GM19468 (cell line): ENCODE measurements around the gene RHOBTB3.
A peak's percentile ranks its signal among the peaks of the same experiment; 100 is the strongest.

Experiments used
- ATAC-seq: cut with Tn5 transposase; IDR thresholded peaks from one replicate; pipeline ENCODE4 v1.9.1; 2021; ENCODE audit warnings: mild to moderate bottlenecking, moderate library complexity, moderate number of reproducible peaks; ENCODE audit not compliant: unreplicated experiment; ENCODE audit errors: extremely low read depth

Gene RHOBTB3

GRCh38 chr5:95730011-95730700 lies 980 bp upstream of the RHOBTB3 start:
- ATAC-seq: no peak

DNA sequence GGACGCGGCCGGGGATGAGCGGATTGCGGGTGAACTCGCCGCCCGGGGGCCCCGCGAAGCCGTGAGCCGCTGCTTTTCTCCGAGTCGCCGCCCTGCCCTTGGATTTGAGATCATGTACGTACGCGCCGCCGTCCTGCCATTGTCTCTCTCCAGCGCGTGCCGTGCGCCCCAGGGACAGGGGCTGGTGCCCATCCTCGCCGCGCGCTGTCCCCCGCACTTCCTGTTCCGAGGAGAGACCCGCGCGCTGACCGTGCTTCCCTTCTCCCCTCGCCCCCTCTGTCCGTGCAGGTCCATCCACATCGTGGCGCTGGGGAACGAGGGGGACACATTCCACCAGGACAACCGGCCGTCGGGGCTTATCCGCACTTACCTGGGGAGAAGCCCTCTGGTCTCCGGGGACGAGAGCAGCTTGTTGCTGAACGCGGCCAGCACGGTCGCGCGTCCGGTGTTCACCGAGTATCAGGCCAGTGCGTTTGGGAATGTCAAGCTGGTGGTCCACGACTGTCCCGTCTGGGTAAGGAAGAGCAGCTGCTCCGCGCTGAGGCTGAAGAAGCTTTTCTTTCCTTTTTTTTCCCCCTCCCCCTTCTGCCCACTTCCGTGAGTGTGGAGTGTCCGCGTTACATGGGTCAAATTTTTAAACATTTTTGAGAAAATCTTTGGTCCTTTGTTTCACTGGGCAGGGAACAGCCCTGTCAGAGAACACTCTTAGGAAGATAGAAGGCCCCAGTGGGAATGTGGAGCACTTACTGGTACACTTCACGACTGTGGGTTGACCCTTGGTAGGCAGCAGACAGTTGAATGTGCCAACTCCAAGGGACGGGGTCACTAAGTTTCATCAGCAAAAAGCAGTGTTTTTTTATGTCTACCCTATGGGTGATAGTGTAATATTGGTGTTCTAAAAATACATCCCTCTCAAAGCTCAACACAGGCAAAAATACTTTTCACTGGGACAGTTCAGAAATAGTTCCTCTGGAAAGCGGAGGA lies 727 bp downstream of the RHOBTB3 start:
- no peak for ATAC-seq

GRCh38 chr5:95733107-95733665 lies 2.0 kb downstream of the RHOBTB3 start:
- no peak for ATAC-seq

GRCh38 chr5:95734187-95734586 lies 3.1 kb downstream of the RHOBTB3 start:
- ATAC-seq: no peak

DNA sequence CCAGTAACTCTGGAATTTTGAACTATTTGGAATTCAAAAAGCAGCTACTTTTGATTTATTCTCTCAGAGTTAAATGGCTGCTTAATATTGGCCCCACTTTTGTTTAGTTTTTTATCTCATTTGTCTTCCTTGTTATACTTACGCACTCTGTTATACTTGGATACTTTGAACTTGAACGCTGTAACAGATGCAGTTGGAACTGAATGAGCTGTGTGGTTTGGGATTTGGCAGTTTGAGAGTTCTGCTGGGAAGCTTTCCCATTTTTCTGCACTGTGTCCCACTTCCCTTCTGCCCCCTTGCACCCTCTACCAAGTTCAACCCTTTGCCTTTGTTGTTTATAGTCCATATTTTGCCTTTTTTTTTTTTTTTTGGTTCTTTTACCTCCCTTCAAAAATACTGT lies 3.8 kb downstream of the RHOBTB3 start:
- ATAC-seq: no peak

- no peak for ATAC-seq
These were observed 4.3 kb downstream of the RHOBTB3 start for GRCh38 chr5:95735406-95735805.

DNA sequence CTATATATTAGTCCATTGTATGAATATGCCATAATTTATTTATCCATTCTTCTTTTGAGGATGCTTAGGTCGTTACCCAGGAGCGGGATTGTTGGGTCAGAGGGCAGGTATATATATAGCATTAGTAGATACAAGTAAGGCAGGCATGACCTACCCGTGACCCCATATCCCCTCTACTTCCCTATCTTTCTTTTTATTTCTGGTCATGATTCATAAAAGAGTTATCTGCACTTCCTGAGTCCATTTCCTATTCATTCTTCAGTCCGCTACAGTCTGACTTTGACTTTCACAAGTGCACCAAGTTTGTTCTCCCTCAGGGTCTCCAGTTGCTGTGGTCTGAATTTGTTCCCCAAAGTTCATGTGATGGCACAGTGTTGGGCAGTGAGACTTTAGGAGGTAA lies 6.9 kb downstream of the RHOBTB3 start:
- no peak for ATAC-seq

DNA sequence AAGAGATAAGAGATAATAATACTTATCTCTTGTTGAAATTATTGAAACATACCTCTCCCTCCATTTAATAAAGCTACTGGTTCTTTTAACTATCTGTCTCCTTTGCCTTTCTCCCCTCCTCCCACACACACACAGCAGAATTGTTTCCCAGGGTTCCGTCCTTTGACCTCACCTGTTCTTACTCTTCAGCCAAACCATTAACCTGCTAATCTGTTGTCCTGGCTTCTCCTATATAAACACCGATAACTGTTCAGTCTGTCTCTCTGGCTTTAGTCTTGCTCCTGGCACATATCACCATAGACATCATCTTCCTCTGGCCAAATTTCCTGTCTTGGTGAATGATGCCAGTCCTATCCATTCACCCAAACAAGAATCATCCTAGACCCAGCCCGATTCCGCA lies 7.7 kb downstream of the RHOBTB3 start:
- ATAC-seq: no peak

DNA sequence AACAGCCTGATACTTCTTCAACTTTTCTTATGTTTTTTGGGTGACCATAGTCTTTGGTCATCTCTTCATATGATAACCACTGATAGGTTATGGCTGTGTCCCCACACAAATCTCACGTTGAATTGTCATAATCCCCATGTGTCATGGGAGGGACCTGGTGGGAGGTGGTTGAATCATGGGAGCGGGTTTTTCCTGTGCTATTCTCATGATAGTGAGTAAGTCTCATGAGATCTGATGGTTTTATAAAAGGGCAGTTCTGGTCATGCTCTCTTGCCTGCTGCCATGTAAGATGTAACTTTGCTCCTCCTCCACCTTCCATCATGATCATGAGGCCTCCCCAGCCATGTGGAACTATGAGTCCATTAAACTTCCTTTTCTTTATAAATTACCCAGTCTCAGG lies 8.7 kb downstream of the RHOBTB3 start:
- ATAC-seq: no peak

- ATAC-seq: no peak
These were observed 10.3 kb downstream of the RHOBTB3 start for GRCh38 chr5:95741458-95741857.

DNA sequence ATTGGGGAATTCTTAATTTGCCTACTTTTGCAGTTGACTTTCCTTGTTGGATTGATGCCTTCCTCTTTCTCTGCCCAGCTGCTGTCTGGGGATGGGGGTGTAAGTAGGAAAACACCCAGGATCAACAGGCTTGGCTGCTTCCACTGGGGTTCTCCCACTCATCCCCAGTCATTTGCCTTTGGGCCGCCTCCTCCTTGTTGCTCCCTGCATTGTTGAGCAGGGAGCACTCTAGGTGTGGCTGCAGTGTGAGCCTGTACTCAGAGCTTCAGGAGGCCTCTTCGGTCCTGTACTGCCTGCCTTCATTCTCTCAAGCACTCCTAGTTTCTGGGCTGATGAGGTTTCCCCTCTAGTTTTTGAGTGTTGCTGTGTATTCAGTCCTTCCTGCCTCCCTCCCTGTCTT lies 12.1 kb downstream of the RHOBTB3 start:
- ATAC-seq: no peak

DNA sequence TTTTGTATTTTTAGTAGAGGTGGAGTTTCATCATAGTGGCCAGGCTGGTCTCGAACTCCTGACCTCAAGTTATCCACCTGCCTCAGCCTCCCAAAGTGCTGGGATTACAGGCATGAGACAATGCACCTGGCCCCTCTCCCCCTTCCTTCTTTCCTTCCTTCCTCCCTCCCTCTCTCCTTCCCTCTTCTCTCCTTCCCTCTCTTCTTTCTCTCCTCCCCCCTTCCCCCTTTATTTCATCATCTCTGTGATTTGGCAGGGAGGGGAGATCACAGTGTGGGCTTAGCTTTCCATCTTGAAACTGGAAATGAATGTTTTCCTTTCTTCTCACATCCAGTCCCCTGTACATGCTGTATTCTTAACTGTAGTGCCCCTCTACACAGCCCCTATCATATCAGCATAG lies 12.7 kb downstream of the RHOBTB3 start:
- ATAC-seq: no peak

GRCh38 chr5:95746194-95746593 lies 15.1 kb downstream of the RHOBTB3 start:
- no peak for ATAC-seq

DNA sequence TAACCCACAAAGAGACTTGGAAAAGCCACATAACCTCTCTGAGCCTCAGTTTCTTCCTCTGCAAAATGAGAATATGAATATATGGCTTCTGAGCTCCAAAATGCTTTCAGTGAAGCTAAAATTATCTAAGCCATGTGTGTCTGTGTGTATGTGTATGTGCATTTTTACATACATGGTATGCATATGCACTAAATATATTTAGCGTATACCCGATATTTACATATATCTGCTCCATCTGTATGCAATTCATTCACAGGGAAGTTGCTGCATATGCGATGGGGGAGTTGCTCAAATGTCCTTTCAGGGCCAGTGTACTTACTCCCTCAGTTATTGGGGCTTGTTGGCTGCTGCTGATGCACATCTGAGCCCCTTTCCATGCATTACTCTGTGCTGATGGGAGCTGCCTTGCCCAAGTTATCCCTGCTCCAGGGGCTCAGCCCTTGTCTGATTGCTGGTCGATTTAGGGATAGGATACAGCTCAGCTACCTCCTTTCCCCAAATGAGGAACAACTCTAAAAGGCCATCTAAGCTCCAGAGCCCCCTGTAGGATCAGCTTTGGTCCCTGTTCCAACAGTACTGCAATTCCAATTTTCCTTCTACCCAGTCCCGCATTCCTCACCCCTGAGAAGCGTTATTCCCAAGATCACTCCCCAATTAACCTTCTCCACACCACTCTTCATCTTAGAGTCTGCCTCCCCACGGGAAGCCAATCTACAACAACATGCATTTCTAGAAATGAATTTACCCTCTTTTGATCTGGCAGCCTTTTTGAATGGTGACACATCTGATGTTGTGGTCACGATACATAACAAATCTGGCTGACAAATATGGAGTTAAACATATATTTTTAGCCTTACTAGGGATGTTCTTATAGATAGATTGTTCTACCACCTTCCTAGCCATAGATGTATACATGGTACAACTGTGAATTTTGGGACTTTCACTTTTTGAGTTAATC lies 15.9 kb downstream of the RHOBTB3 start:
- ATAC-seq: no peak

DNA sequence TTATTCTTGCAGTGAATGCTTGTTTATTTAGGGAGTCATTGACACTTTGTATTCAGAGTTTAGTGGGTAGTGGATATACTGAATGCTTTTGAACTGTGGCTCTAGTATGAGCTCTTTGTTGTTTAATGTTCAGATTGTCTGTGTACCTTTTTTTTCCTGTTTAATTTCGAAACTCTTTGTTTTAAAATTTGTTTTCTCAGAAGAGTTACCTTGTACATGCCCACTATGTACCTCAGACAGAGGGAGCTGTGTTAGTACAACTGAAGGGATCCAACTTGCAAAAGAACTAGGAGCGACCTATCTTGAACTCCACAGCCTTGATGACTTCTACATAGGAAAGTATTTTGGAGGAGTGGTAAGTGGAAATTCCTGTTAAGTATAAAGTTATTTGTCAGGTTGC lies 17.0 kb downstream of the RHOBTB3 start:
- no peak for ATAC-seq

DNA sequence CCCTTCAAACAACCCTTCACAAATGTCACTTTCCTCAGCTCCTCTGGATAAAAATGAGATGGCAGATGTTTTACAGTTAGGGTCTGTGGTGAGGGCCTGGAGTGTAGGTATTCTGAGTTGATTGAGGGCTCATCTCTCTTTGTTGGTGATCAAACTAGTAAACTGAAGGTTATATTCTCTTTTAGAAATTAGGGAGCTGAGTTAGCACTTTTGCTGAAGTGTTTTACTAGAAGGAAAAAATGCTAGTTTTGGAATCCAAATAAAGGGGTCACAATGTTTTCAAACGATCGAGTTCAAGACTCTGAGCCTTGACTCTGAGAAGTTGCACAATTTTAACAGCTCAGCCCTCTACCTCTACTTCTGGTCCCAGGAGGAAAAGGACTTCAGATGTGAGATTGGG lies 23.4 kb downstream of the RHOBTB3 start:
- ATAC-seq: no peak

DNA sequence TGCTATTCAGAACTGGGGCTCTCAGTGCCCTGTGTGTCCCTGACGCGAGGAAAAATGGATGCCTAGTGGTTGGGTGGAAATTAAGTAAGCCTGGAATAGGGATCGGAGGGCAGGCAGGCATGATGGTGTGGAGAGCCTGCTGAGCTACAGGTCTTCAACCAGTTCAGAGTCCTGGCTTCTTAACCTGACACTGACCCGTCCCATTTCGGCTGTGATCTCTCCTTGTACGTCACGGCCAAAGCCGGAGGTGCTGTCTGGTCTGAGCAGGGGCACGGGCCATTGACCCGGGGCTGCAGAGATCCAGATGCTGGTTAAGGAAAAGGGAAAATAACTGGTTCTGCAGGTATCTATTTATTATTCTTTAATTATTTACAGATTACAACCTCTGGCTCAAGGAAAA lies 27.9 kb downstream of the RHOBTB3 start:
- ATAC-seq: no peak

DNA sequence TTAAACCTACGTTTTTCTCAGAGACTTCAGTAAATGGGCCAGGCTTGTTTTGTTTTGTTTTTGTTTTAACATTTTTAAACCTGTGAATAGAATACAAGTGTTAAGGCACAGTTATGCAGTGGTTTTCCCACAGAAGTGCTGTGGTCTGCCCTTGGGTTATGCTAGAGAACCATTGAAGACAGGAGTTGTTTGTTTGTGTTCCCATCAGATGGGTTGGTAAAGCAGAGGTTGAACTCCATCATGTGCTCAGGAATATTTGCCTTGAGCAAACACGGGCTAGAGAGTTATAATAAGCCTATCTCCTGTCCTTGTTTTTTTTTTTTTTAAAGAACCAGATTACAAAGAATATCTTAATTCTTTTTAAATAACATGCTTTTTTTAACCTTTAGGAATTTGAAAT lies 28.5 kb downstream of the RHOBTB3 start:
- no peak for ATAC-seq

GRCh38 chr5:95760273-95761191 lies 29.4 kb downstream of the RHOBTB3 start:
- peak; percentile 80 for ATAC-seq
